Nephron progenitor cell (in vitro differentiated cells): Measurements from ENCODE around the gene GNB1L.

Experiments
- DNase-seq: peaks from one replicate; pipeline ENCODE4 v3.0.0; 2021
- H3K27ac Mint-ChIP-seq: 2 replicates; pipeline ENCODE4 v1.8.0; 2021; ENCODE audit warnings: mild to moderate bottlenecking, moderate library complexity, mixed read lengths
- H3K27me3 Mint-ChIP-seq: 2 replicates; pipeline ENCODE4 v1.8.0; 2021; ENCODE audit warnings: mild to moderate bottlenecking, low read depth, mixed read lengths; ENCODE audit not compliant: poor library complexity
- H3K36me3 Mint-ChIP-seq: 2 replicates; pipeline ENCODE4 v1.8.0; 2021; ENCODE audit warnings: low read depth, mixed read lengths
- H3K4me1 Mint-ChIP-seq: 2 replicates; pipeline ENCODE4 v1.8.0; 2021; ENCODE audit warnings: mixed read lengths
- H3K4me3 Mint-ChIP-seq: 2 replicates; pipeline ENCODE4 v1.8.0; 2021; ENCODE audit warnings: mild to moderate bottlenecking, moderate library complexity, mixed read lengths
- H3K9me3 Mint-ChIP-seq: 2 replicates; pipeline ENCODE4 v1.8.0; 2021; ENCODE audit warnings: mild to moderate bottlenecking, moderate library complexity, mixed read lengths
- CTCF ChIP-seq: fragments of 200-600 bp; sonication (generic); IDR thresholded peaks from 2 replicates; pipeline ENCODE4 v1.5.0; 2021; ENCODE audit warnings: antibody characterized with exemption

GNB1L gene

GRCh38 chr22:19853058-19853878 lies 1.4 kb downstream of the GNB1L start:
- no peak for DNase-seq
- H3K4me3 Mint-ChIP-seq = peak overlapping the region; percentile 91
- H3K9me3 Mint-ChIP-seq = no peaks in the 10 kb centered on the region
- H3K27ac Mint-ChIP-seq = no peak overlapping the region
- TF ChIP-seq CTCF = no peak
- peaks cover 13% of the 10 kb centered on the region for H3K36me3 Mint-ChIP-seq
- peaks cover 42% of the 10 kb centered on the region for H3K4me1 Mint-ChIP-seq
- H3K27me3 Mint-ChIP-seq = peaks cover 8% of the 10 kb centered on the region

GRCh38 chr22:19852177-19852781 lies 2.4 kb downstream of the GNB1L start:
- no peak overlapping the region for H3K27ac Mint-ChIP-seq
- no peak for TF ChIP-seq CTCF
- H3K9me3 Mint-ChIP-seq = no peaks in the 10 kb centered on the region
- H3K36me3 Mint-ChIP-seq = peaks cover 22% of the 10 kb centered on the region
- H3K27me3 Mint-ChIP-seq = peaks cover 8% of the 10 kb centered on the region
- DNase-seq = no peak
- H3K4me1 Mint-ChIP-seq = peaks cover 39% of the 10 kb centered on the region
- H3K4me3 Mint-ChIP-seq = peak overlapping the region; percentile 91

- peaks cover 34% of the 10 kb centered on the region for H3K4me1 Mint-ChIP-seq
- no peaks in the 10 kb centered on the region for H3K9me3 Mint-ChIP-seq
- H3K4me3 Mint-ChIP-seq = peak overlapping the region; percentile 20
- no peak for TF ChIP-seq CTCF
- no peak for DNase-seq
- H3K36me3 Mint-ChIP-seq = peaks cover 23% of the 10 kb centered on the region
- H3K27ac Mint-ChIP-seq = no peak overlapping the region
- H3K27me3 Mint-ChIP-seq = peaks cover 8% of the 10 kb centered on the region
These were observed 3.1 kb downstream of the GNB1L start for GRCh38 chr22:19851291-19852176.

GRCh38 chr22:19850763-19851109 lies 3.9 kb downstream of the GNB1L start:
- H3K4me3 Mint-ChIP-seq = no peak overlapping the region
- DNase-seq = no peak
- no peak overlapping the region for H3K27ac Mint-ChIP-seq

More at GRCh38 chr22:19850763-19851109, 3.9 kb downstream of the GNB1L start:
- H3K4me1 Mint-ChIP-seq = peaks cover 28% of the 10 kb centered on the region
- TF ChIP-seq CTCF = no peak
- H3K36me3 Mint-ChIP-seq = peaks cover 23% of the 10 kb centered on the region
- no peaks in the 10 kb centered on the region for H3K9me3 Mint-ChIP-seq
- peaks cover 8% of the 10 kb centered on the region for H3K27me3 Mint-ChIP-seq
